GM21367 (cell line): ENCODE results near the gene PAXIP1.
"Not testable (repeated sequence)": the region's sequence is repeated elsewhere in the genome, so short reads cannot be mapped to it uniquely, and the experiment has no call there.

Experiments
- ATAC-seq: cut with Tn5 transposase; IDR thresholded peaks from one replicate; pipeline ENCODE4 v1.9.1; 2021; ENCODE audit not compliant: unreplicated experiment

PAXIP1 gene

DNA sequence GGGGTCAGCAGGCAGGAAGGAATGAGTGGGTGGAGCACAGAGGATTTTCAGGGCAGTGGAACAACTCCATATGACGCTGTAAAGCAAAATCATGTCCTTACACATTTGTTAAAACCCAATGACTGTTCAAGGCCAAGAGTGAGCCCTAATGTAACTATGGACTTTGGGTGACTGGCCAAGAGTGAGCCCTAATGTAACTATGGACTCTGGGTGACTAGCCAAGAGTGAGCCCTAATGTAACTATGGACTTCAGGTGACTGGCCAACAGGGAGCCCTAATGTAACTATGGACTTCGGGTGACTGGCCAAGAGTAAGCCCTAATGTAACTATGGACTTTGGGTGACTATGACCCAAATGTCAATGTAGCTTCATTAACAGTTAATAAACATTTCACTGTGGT, 52.0 kb downstream of the PAXIP1 start:
- ATAC-seq, result no peak

GRCh38 chr7:154947604-154948003, 55.3 kb downstream of the PAXIP1 start:
- no peak for ATAC-seq

DNA sequence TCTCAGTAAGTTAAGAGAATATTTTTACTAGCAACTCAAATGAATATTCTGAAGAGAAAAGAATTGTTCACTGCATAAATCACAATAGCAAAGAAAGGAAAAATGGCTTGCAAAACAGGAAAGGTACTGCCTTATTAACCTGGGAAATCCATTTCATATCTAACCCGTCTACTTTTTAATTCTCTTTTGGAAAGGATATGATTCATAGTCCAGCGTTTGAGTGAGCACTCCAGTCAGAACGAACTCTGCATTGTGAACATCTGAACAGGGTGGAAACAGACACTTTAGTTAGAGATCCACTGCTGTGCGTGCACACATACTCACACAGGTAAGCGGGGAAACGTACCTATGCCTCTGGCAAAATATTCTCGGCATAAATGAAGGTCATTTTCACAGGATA, 56.8 kb downstream of the PAXIP1 start:
- no peak for ATAC-seq

DNA sequence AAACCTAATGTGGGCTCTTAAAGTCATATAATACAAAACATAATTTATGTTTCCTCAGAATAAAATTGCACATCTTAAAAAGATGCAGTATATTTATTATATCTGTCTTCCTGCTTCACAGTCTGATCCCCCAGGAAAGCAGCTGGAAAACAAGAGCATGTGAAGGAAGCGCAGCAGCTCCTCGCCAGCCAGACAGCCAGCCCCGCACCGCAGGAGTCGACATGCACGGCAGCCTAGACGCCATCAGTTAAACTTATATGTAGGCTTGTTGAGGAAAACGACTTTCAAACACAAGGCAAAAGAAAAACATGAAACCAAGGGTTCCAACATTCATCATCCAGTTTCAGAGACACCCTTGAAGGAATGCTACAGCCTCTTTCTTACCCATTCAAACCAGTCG, 59.0 kb downstream of the PAXIP1 start:
- no peak for ATAC-seq

DNA sequence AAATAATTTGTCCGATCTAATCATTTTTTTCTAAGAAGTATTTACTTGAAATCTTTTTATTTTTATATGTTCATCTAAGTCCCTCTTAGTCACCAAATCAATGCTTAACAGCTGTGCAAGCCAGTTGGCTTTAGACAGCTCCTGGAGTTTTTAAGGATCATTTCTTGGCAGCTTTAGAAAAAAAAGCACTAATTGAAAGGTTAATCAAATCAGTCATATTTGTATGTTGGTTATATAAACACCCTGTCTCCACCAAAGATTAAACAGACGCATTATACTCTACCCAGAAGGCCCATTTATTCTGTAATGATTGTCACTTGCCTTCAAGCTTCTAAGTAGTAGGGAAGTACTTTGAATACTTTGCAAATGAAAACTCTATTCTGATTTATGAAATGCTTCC, 60.2 kb downstream of the PAXIP1 start:
- no peak for ATAC-seq

DNA sequence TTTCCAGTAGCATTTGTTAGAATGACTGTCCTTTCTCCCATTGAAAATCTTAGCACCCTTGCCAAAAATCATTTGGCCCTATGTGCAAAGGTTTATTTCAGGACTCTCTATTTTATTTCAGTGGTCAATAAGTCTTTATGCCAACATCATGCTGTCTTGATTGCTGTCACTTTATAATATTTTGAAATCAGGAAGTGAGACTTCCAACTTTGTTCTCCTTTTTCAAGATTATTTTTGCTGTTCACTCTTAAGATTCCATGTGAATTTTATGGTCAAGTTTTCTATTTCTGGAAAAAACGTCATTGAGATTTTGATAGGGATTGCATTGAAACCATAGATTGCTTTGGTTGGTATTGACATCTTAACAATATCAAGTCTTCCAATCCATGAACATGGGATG, 65.1 kb downstream of the PAXIP1 start:
- ATAC-seq, result no peak

- ATAC-seq, result not testable (repeated sequence)
Observed at GRCh38 chr7:154934353-154934952, 68.5 kb downstream of the PAXIP1 start.

DNA sequence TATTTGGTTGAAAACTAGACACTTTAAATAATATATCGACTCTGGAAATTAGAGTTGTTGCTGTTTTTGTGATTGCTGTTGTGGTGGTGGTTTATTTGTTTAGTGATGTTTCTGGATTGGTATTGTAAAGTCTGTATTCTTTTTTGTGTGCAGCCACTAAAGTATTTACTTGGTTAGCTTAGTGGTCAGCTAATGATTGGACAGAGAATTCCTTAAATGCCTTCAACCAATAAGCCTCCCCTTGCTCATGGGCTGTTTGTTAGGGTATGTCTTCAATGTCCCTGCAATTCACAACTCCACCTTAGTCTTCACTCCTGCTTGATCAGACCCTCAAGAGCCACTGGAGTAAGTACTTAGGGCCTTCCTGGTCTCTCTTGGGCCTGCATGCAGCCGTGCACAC, 71.0 kb downstream of the PAXIP1 start:
- ATAC-seq, result no peak

DNA sequence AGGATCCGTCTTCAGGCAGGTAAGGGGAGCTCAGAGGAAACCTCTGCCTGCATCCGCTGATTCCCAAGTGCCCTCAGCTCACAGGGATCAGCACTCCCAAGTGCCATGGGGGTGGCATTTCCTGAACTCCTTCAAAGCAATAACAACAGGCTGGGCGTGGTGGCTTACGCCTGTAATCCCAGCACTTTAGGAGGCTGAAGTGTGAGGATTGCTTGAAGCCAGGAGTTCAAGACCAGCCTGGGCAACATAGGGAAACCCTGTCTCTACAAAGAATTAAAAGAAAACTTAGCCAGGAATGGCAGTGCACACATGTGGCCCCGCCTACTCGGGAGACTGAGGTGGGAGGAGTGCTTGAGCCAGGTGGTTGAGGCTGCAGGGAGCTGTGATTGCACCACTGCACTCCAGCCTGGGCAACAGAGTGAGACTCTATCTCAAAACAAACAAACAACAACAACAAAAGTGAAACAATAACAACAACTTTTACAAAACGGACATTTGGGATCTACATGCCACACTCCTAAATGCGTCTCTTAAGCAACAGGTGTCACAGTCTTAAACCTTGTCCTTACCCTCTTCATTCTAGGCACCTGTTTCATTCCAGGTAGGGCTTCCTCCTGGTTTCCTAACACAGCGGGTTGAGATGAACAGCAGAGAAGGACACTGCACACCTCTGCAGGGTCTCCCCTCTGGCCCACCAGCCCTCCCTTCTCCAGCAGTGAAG, 73.8 kb downstream of the PAXIP1 start:
- no peak for ATAC-seq

DNA sequence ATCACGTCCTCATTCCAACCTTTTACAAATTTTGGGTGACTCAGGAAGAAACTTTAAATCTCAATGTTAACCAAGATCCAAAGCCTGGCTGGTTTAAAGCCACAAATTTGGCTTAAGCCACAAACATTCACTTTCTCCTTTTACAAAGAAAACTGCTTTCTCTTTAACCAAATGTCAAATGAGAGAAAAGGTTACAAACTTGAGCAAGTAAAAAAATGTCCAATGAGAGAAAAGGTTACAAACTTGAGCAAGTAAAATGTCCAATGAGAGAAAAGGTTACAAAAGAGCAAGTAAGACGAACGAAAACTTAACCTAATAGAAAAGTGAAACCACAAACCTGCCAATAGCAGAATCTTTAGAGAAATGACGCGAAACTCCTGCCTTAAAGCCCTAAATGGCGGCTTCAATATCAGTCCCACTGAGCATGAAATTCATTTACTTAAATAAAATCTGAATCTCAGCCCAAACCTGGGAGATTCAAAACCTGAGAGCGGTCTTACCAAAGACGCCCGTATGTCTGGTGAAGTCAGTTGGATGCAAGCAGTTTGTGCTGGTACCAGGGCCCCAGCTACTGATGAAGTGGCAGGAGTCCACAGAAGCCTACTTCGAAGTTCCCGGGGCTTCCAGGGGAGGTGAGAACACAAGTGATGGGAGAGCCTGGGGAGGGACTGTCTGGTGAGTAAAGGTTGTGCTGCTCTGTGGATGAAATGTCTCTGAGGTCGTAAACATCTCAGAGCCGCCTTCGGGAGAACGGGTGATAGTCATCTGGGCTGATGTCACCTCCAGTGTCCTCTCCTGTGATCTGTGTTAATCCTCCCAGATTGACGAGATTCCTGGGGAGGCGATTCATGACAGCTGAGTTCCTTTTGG, 74.6 kb downstream of the PAXIP1 start:
- ATAC-seq, result peak; percentile 85

- ATAC-seq, result peak; percentile 54
Observed at GRCh38 chr7:154927624-154928125, 75.2 kb downstream of the PAXIP1 start.

DNA sequence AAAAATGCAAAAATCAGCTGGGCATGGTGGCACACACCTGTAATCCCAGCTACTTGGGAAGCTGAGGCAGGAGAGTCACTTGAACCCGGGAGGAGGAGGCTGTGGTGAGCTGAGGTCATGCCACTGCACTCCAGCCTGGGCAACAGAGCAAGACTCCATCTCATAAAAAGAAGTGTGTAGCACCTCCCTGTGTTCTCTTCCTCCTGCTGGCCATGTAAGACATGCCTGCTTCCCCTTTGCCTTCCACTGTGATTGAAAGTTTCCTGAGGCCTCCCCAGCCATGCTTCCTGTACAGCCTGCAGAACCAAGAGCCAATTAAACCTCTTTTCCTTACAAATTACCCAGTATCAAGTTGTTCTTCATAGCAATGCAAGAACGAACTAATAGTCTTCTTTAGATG, 80.5 kb downstream of the PAXIP1 start:
- ATAC-seq, result not testable (repeated sequence)

GRCh38 chr7:154919344-154920225, 83.3 kb downstream of the PAXIP1 start:
- ATAC-seq, result no peak

DNA sequence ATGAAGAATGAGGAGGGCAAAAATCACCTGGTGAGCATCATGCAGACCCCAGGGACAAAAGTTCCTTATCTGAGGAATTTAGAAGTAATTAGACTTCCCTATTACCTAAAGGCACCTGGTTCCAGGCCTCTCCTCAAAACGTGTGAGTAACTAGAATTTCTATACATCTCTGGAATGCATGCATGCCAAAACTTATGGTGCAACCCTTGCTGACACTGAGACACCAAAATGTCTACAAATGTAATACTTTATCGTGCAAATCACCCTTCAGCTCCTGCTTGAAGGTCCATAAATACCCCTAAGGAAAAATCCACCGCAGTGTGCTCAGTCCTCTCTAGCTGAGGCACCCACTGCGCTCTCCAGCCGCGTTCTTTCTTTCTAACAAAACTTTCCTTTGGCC, 84.2 kb downstream of the PAXIP1 start:
- no peak for ATAC-seq

- ATAC-seq, result no peak
Observed at GRCh38 chr7:154918266-154918665, 84.7 kb downstream of the PAXIP1 start.

DNA sequence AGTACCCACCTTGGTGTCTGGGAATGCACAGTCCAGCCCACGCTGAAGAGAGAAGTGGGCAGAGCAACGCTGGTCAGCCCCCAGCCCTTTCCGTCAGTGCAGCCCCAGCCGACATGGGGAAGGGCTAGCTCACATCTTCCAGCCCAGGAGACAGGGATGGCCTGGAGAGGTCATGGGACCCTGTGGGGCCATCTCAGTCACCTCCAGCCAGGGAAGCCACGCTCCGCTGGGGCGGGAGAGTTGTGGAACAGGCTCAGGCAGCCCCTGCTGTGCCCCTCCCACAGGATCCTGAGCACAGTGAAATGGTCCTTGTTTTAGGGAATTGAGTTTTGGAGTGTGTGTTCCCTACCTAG, 85.1 kb downstream of the PAXIP1 start:
- no peak for ATAC-seq

GRCh38 chr7:154916856-154917807, 85.8 kb downstream of the PAXIP1 start:
- no peak for ATAC-seq

DNA sequence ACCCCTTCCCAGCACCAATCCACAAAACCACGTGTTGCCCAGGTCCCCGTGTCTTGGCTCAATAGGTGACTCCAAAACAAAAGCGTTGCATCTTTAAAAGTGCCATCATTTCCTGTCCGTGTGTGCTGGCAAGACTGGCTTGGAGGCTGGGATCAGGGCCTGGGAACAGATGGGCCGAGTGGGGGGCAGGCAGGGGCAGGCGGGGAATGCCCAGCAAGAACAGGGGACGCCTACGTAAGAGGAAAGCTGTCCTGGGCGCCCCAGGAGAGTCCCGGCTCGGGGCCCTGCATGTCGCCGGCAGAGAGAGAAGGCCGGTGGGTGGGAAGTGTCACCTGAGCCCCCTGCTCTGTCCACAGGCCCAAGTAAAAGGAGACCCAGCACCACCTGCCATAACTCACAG, 86.5 kb downstream of the PAXIP1 start:
- ATAC-seq, result no peak

DNA sequence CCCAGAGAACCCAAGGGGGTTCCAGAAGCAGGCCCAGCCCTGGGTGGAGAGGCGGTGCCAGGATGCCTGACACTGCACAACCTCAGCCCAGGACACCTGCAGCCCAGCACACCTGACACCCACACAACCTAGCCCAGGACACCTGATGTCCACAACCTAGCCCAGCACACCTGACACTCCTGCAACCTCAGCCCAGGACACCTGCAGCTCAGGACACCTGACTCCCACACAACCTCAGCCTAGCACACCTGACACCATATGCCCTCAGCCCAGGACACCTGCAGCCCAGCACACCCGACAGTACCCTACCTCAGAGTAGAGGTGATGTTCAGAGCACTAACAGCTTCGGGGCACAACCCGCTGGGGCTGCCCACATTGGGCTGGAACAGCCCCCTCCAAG, 87.3 kb downstream of the PAXIP1 start:
- no peak for ATAC-seq

GRCh38 chr7:154914996-154915380, 87.9 kb downstream of the PAXIP1 start:
- ATAC-seq, result no peak
